Neural cell (in vitro differentiated cells): ENCODE data around the gene PROSER2.

Source experiments
- EP300 ChIP-seq: fragments of 450-650 bp; conservative IDR thresholded peaks from 2 replicates; pipeline ENCODE4 v1.6.1; 2014; ENCODE audit warnings: antibody characterized with exemption, mild to moderate bottlenecking, moderate library complexity; ENCODE audit not compliant: poor library complexity, severe bottlenecking
- EZH2 ChIP-seq: fragments of 200-600, 300-800 bp; shearing (Covaris generic), sonication (generic); IDR thresholded peaks from 2 replicates; pipeline ENCODE4 v1.6.1; 2014; ENCODE audit warnings: antibody characterized with exemption, low read length, borderline replicate concordance, mild to moderate bottlenecking; ENCODE audit not compliant: insufficient read depth, poor library complexity, severe bottlenecking
- POLR2AphosphoS5 ChIP-seq: IDR thresholded peaks from 2 replicates; pipeline ENCODE4 v1.6.1; 2012
- RAD21 ChIP-seq: fragments of 450-650 bp; conservative IDR thresholded peaks from 2 replicates; pipeline ENCODE4 v1.6.1; 2014; ENCODE audit warnings: antibody characterized with exemption, mild to moderate bottlenecking, moderate library complexity
- SMC3 ChIP-seq: fragments of 450-650 bp; conservative IDR thresholded peaks from 2 replicates; pipeline ENCODE4 v1.6.1; 2014; ENCODE audit warnings: antibody characterized with exemption, mild to moderate bottlenecking, moderate library complexity; ENCODE audit not compliant: poor library complexity
- TAF1 ChIP-seq: IDR thresholded peaks from 2 replicates; pipeline ENCODE4 v1.6.1; 2012; ENCODE audit warnings: low read depth
- TF ChIP-seq, protein P1 (sequence below): fragments of 450-650 bp; IDR thresholded peaks from 2 replicates; pipeline ENCODE4 v1.5.1; 2014; ENCODE audit warnings: antibody characterized with exemption, mild to moderate bottlenecking, moderate library complexity; ENCODE audit not compliant: poor library complexity, severe bottlenecking
- TF ChIP-seq, protein P2 (sequence below): IDR thresholded peaks from 2 replicates; pipeline ENCODE4 v1.6.1; 2012; ENCODE audit warnings: borderline replicate concordance

DNA sequence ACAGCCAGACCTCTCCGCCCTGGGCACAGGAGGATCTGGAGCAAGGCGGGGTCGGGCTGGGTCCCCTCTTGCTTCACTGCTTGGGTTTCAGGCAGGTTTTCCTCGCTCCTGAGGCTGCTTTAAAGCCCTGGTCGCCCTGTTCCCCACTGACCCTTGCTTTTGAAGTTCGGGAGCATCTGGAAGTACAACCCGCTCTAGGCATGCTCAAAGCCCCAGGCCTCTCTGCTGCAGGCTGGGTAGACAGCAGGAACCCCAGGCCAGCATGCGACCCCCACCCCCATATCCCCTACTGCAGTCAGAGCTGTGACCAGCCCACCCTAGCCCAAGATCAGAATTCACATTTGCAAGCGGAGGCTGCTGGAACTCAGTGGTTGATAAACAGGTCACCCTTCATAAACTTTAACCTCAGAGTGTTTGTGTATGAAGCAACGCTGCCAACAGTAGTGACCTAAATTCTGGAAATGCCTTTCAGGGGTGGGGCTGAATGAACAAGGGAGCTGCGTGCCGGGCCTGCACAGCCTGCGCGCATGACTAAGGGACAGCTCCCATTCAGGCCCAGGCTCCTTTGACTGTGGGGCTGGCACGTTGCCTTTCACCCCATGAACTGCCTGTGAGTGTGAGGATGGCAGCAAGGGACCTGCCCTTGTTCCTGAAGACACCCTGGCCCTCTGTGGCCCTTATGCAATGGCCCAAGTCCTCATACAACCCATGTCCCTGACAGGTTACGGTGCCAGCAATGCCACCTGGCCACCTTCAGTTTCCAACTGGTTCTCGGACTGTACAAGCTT, 52.5 kb downstream of the PROSER2 start:
- TF ChIP-seq, protein P1, sequence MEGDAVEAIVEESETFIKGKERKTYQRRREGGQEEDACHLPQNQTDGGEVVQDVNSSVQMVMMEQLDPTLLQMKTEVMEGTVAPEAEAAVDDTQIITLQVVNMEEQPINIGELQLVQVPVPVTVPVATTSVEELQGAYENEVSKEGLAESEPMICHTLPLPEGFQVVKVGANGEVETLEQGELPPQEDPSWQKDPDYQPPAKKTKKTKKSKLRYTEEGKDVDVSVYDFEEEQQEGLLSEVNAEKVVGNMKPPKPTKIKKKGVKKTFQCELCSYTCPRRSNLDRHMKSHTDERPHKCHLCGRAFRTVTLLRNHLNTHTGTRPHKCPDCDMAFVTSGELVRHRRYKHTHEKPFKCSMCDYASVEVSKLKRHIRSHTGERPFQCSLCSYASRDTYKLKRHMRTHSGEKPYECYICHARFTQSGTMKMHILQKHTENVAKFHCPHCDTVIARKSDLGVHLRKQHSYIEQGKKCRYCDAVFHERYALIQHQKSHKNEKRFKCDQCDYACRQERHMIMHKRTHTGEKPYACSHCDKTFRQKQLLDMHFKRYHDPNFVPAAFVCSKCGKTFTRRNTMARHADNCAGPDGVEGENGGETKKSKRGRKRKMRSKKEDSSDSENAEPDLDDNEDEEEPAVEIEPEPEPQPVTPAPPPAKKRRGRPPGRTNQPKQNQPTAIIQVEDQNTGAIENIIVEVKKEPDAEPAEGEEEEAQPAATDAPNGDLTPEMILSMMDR, result no peak
- TF ChIP-seq EP300 (no peak), POLR2AphosphoS5 (no peak), TAF1 (no peak), RAD21 (no peak), EZH2 (no peak), SMC3 (no peak)
- TF ChIP-seq, protein P2, sequence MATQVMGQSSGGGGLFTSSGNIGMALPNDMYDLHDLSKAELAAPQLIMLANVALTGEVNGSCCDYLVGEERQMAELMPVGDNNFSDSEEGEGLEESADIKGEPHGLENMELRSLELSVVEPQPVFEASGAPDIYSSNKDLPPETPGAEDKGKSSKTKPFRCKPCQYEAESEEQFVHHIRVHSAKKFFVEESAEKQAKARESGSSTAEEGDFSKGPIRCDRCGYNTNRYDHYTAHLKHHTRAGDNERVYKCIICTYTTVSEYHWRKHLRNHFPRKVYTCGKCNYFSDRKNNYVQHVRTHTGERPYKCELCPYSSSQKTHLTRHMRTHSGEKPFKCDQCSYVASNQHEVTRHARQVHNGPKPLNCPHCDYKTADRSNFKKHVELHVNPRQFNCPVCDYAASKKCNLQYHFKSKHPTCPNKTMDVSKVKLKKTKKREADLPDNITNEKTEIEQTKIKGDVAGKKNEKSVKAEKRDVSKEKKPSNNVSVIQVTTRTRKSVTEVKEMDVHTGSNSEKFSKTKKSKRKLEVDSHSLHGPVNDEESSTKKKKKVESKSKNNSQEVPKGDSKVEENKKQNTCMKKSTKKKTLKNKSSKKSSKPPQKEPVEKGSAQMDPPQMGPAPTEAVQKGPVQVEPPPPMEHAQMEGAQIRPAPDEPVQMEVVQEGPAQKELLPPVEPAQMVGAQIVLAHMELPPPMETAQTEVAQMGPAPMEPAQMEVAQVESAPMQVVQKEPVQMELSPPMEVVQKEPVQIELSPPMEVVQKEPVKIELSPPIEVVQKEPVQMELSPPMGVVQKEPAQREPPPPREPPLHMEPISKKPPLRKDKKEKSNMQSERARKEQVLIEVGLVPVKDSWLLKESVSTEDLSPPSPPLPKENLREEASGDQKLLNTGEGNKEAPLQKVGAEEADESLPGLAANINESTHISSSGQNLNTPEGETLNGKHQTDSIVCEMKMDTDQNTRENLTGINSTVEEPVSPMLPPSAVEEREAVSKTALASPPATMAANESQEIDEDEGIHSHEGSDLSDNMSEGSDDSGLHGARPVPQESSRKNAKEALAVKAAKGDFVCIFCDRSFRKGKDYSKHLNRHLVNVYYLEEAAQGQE, result no peak
